ENCODE results near the gene EML5.

EML5 gene

DNA sequence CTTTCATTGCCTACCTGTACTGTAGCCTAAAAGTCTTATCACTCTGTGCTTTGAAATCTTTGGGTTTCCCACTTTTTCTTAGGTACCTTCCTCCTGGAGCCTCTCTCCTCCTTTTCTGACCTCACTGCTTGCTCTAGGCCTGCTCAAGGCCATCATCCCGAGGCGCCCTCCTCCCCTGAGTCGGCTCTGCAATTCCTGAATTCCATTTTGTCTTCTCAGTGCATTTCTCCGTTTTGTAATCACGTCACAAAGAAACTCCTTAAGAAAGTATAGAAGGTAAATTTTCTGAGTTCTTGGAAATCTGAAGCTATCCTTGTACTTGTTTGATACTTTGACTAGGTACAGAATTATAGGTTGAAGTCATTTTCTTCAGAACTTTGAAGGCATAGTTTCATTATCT, 204.7 kb downstream of the EML5 start:
- H3K79me2 ChIP-seq (ENCODE audit: insufficient read depth, low read length) = no peaks in the 10 kb centered on the region
- peaks cover 12% of the 10 kb centered on the region; the same call in 1 of the 2 replicates for H3K36me3 ChIP-seq (ENCODE audit: low read length)
- TF ChIP-seq EZH2phosphoT487 (conservative IDR thresholded peaks at IDR 0.05; ENCODE audit: low read length) = no peak
- TF ChIP-seq, protein P1, sequence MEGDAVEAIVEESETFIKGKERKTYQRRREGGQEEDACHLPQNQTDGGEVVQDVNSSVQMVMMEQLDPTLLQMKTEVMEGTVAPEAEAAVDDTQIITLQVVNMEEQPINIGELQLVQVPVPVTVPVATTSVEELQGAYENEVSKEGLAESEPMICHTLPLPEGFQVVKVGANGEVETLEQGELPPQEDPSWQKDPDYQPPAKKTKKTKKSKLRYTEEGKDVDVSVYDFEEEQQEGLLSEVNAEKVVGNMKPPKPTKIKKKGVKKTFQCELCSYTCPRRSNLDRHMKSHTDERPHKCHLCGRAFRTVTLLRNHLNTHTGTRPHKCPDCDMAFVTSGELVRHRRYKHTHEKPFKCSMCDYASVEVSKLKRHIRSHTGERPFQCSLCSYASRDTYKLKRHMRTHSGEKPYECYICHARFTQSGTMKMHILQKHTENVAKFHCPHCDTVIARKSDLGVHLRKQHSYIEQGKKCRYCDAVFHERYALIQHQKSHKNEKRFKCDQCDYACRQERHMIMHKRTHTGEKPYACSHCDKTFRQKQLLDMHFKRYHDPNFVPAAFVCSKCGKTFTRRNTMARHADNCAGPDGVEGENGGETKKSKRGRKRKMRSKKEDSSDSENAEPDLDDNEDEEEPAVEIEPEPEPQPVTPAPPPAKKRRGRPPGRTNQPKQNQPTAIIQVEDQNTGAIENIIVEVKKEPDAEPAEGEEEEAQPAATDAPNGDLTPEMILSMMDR (IDR thresholded peaks at IDR 0.05; ENCODE audit: insufficient read depth, low read length, poor library complexity, severe bottlenecking) = no peak
- no peak overlapping the region for H3K4me2 ChIP-seq (ENCODE audit: low read depth, low read length, poor library complexity, severe bottlenecking)
- H3K4me3 ChIP-seq (ENCODE audit: insufficient read depth, low read length, poor library complexity, severe bottlenecking) = no peak overlapping the region
- no peaks in the 10 kb centered on the region for H3K27me3 ChIP-seq (ENCODE audit: low read length)
- H3K9me3 ChIP-seq (ENCODE audit: insufficient read depth, low read length) = no peaks in the 10 kb centered on the region
- H4K20me1 ChIP-seq (ENCODE audit: low read depth, low read length) = no peaks in the 10 kb centered on the region
- no peaks in the 10 kb centered on the region for H3K9me2 ChIP-seq (replicated peaks; ENCODE audit: insufficient read depth, low read length)
- H2AFZ ChIP-seq (ENCODE audit: low read depth, low read length, severe bottlenecking) = no peak overlapping the region
- no peaks in the 10 kb centered on the region for H3F3A ChIP-seq (ENCODE audit: insufficient read depth)
- H3K9ac ChIP-seq (ENCODE audit: low read length) = no peak overlapping the region
- no peak overlapping the region for H3K27ac ChIP-seq (ENCODE audit: low read depth, low read length)

DNA sequence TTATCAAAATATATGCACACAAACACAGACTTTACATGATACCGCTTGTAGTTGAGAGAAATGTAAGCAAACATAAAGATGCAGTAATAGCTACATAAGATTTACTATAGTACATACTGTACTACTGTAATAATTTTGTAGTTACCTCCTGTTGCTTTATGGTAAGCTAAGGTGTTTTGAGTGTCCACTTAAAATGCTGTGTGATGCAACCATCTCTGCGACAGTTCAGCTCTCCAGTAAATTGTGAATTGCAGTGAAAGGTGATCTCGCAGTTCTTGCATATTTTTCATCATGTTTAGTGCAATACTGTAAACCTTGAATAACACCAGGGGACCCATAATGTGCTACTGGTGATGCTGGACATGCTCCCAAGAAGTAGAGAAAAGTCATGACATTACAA, 208.3 kb downstream of the EML5 start:
- Histone ChIP-seq H3K27ac (ENCODE audit: low read depth, low read length) (no peak overlapping the region), H3K4me2 (ENCODE audit: low read depth, low read length, poor library complexity, severe bottlenecking) (no peak overlapping the region), H4K20me1 (ENCODE audit: low read depth, low read length) (no peaks in the 10 kb centered on the region; the same call in 1 of the 2 replicates), H2AFZ (ENCODE audit: low read depth, low read length, severe bottlenecking) (no peak overlapping the region), H3K79me2 (ENCODE audit: insufficient read depth, low read length) (no peaks in the 10 kb centered on the region), H3K9me3 (ENCODE audit: insufficient read depth, low read length) (no peaks in the 10 kb centered on the region), H3K27me3 (ENCODE audit: low read length) (no peaks in the 10 kb centered on the region), H3K9me2 (replicated peaks; ENCODE audit: insufficient read depth, low read length) (no peaks in the 10 kb centered on the region), H3K9ac (ENCODE audit: low read length) (no peak overlapping the region), H3K4me3 (ENCODE audit: insufficient read depth, low read length, poor library complexity, severe bottlenecking) (no peak overlapping the region), H3K36me3 (ENCODE audit: low read length) (peaks cover 15% of the 10 kb centered on the region; the same call in 1 of the 2 replicates), H3F3A (ENCODE audit: insufficient read depth) (no peaks in the 10 kb centered on the region)
- TF ChIP-seq EZH2phosphoT487 (conservative IDR thresholded peaks at IDR 0.05; ENCODE audit: low read length) = no peak
- TF ChIP-seq, protein P1 (IDR thresholded peaks at IDR 0.05; ENCODE audit: insufficient read depth, low read length, poor library complexity, severe bottlenecking) = no peak

DNA sequence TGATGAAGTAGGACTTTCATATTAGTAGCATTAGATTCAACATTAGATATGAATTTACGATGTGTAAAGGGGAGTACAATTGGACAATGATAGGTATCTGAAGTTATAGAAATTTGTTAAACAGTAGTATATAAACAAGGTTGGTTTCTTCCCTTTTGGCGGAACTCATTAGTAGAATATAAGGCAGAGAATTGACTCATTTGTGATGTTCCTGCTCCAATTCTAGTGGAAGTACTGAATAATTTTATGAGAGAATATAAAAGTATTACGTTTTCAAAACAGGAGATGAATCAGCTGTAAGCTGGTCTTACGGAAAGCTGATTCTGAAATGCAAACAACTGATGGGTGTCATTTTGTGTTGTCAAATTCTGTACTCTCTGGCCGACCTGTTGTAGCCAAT, 216.5 kb downstream of the EML5 start:
- Histone ChIP-seq H3K9me3 (ENCODE audit: insufficient read depth, low read length) (no peaks in the 10 kb centered on the region), H3K4me2 (ENCODE audit: low read depth, low read length, poor library complexity, severe bottlenecking) (no peak overlapping the region), H3K4me3 (ENCODE audit: insufficient read depth, low read length, poor library complexity, severe bottlenecking) (no peak overlapping the region), H3K9me2 (replicated peaks; ENCODE audit: insufficient read depth, low read length) (no peaks in the 10 kb centered on the region), H3F3A (ENCODE audit: insufficient read depth) (peaks cover under 1% of the 10 kb centered on the region; the same call in 1 of the 2 replicates), H2AFZ (ENCODE audit: low read depth, low read length, severe bottlenecking) (no peak overlapping the region), H4K20me1 (ENCODE audit: low read depth, low read length) (no peaks in the 10 kb centered on the region), H3K9ac (ENCODE audit: low read length) (no peak overlapping the region), H3K27me3 (ENCODE audit: low read length) (no peaks in the 10 kb centered on the region), H3K79me2 (ENCODE audit: insufficient read depth, low read length) (no peaks in the 10 kb centered on the region), H3K36me3 (ENCODE audit: low read length) (peaks cover 39% of the 10 kb centered on the region), H3K27ac (ENCODE audit: low read depth, low read length) (no peak overlapping the region)
- TF ChIP-seq, protein P1 (IDR thresholded peaks at IDR 0.05; ENCODE audit: insufficient read depth, low read length, poor library complexity, severe bottlenecking) = no peak
- TF ChIP-seq EZH2phosphoT487 (conservative IDR thresholded peaks at IDR 0.05; ENCODE audit: low read length) = no peak

Data from SU-DHL-6 (cell line).